GM12864 (cell line): ENCODE results near the gene KHK.

Source experiments
- DNase-seq: peaks from one replicate; pipeline ENCODE4 v3.0.0-alpha.2; 2011; ENCODE audit warnings: low read depth
- H3K4me3 ChIP-seq: 2 replicates; pipeline ENCODE4 v1.5.1; 2011; ENCODE audit warnings: mild to moderate bottlenecking, low read depth, low read length, control low read depth
- CTCF ChIP-seq: IDR thresholded peaks from 2 replicates; pipeline ENCODE4 v1.5.1; 2011; ENCODE audit warnings: low read depth, mild to moderate bottlenecking, moderate library complexity, low read length, control low read depth, inconsistent platforms; ENCODE audit errors: missing control alignments

KHK gene

GRCh38 chr2:27077231-27077630 is 9.3 kb upstream of the KHK start:
- no peak overlapping the region for H3K4me3 ChIP-seq
- no peak for DNase-seq
- TF ChIP-seq CTCF, result no peak

- DNase-seq, result no peak
- no peak within 1 kb of the TSS for H3K4me3 ChIP-seq
- TF ChIP-seq CTCF, result no peak
Observed at GRCh38 chr2:27078267-27079194, 8.0 kb upstream of the KHK start, which contains the start of gene EMILIN1. Gene EMILIN1, plus strand, starts transcription at chr2:27078615. Its CDS starts 451 bp downstream, at chr2:27079066.

GRCh38 chr2:27079233-27080139 is 7.1 kb upstream of the KHK start:
- DNase-seq, result no peak

GRCh38 chr2:27080140-27080469 is 6.5 kb upstream of the KHK start:
- no peak for DNase-seq
- H3K4me3 ChIP-seq, result no peak overlapping the region
- TF ChIP-seq CTCF, result no peak

More at GRCh38 chr2:27079233-27080139, 7.1 kb upstream of the KHK start:
- no peak for TF ChIP-seq CTCF
- no peak overlapping the region for H3K4me3 ChIP-seq

GRCh38 chr2:27080603-27080936 is 6.0 kb upstream of the KHK start:
- DNase-seq, result no peak
- no peak for TF ChIP-seq CTCF
- H3K4me3 ChIP-seq, result no peak overlapping the region

GRCh38 chr2:27081984-27082772 is 4.4 kb upstream of the KHK start:
- no peak for TF ChIP-seq CTCF
- DNase-seq, result no peak
- H3K4me3 ChIP-seq, result no peak overlapping the region
